HepG2 (cell line): Measurements from ENCODE around the gene ALPI. TPM values are rescaled to one million over a fixed set of nuclear protein-coding genes. Genes with fewer than 3 reads are reported as not detected.
"Not testable (repeated sequence)": the region's sequence is repeated elsewhere in the genome, so short reads cannot be mapped to it uniquely, and the experiment has no call there.

Experiments used
- ATAC-seq: fragments of 200-7000 bp; cut with Tn5 transposase; 3 replicates; pipeline ENCODE4 v1.9.1; 2020; ENCODE audit warnings: mild to moderate bottlenecking, moderate library complexity
- BruUV-seq: library from RNA; stranded (reverse); fragments of 400-500 nt; replicated peaks from 2 replicates; lab custom pipeline; 2021; lab: Mats Ljungman, UMichigan
- CTCF ChIA-PET: fragments of 300-600 bp; formaldehyde crosslinking; extraction: SDS; loops from one replicate; lab custom pipeline; 2021; ENCODE audit warnings: low total read pairs, inconsistent platforms, low intra/inter-chr PET ratio; lab: Yijun Ruan, JAX
- POLR2A ChIA-PET: fragments of 350-600 bp; sonication (Branson Sonifier 250); formaldehyde crosslinking; loops from one replicate; lab custom pipeline; 2020; ENCODE audit warnings: antibody characterized with exemption, inconsistent platforms; lab: Yijun Ruan, JAX
- DNase-seq: peaks from one replicate; pipeline ENCODE4 v3.0.0-alpha.2; 2015; ENCODE audit warnings: low spot score
- FAIRE-seq: peaks from 3 replicates; lab custom pipeline; 2011; peaks lifted over from hg19 to GRCh38; lab: Jason Lieb, UNC
- H2AFZ ChIP-seq: one replicate; pipeline ENCODE4 v1.6.1; 2011; ENCODE audit warnings: low read length, inconsistent platforms
- H3K27ac ChIP-seq: fragments of 300-600 bp; 3 replicates; pipeline ENCODE4 v1.8.0; 2011; ENCODE audit warnings: mixed run types, mild to moderate bottlenecking, mixed read lengths, low read length, inconsistent platforms; ENCODE audit not compliant: insufficient read depth; ENCODE audit errors: extremely low read length
- H3K27me3 ChIP-seq, 2 experiments: fragments of 200-600 bp in 1 of 2; 2 replicates in 1 of 2; 3 replicates in 1 of 2; pipeline versions ENCODE4 v1.6.0 to v1.8.0; 2011; ENCODE audit warnings: low read length in 2 of 2, mild to moderate bottlenecking in 2 of 2, moderate library complexity in 2 of 2, inconsistent platforms in 1 of 2; ENCODE audit not compliant: insufficient read depth in 2 of 2, control insufficient read depth in 1 of 2
- H3K36me3 ChIP-seq, 2 experiments: fragments of 200-600 bp in 1 of 2; replicated peaks in 1 of 2; 2 replicates in 1 of 2; 3 replicates in 1 of 2; pipeline versions ENCODE4 v1.5.1 to v1.8.0; 2011; ENCODE audit warnings: low read length in 2 of 2, inconsistent platforms in 1 of 2; ENCODE audit not compliant: insufficient read depth in 2 of 2, control insufficient read depth in 1 of 2
- H3K4me1 ChIP-seq: 2 replicates; pipeline ENCODE4 v1.5.1; 2012; ENCODE audit warnings: low read length, inconsistent platforms; ENCODE audit not compliant: insufficient read depth
- H3K4me2 ChIP-seq: 2 replicates; pipeline ENCODE4 v1.6.0; 2011; ENCODE audit warnings: low read depth, low read length, inconsistent platforms
- H3K4me3 ChIP-seq, 3 experiments: fragments of 200-600 bp in 1 of 3; sonication (generic), shearing (Covaris generic) in 1 of 3; replicated peaks in 1 of 3; 2 replicates each; pipeline ENCODE4 v1.5.1; 2011 to 2016; ENCODE audit warnings: low read length in 3 of 3, inconsistent platforms in 2 of 3, low read depth in 2 of 3, mild to moderate bottlenecking in 2 of 3, control low read depth in 1 of 3, mixed read lengths in 1 of 3; ENCODE audit not compliant: insufficient read depth in 1 of 3
- H3K79me2 ChIP-seq: one replicate; pipeline ENCODE4 v1.6.1; 2011; ENCODE audit warnings: low read length, inconsistent platforms; ENCODE audit not compliant: insufficient read depth
- H3K9ac ChIP-seq: 2 replicates; pipeline ENCODE4 v1.6.0; 2011; ENCODE audit warnings: mild to moderate bottlenecking, low read depth, low read length, inconsistent platforms; ENCODE audit not compliant: insufficient read depth
- H3K9me3 ChIP-seq: 2 replicates; pipeline ENCODE4 v1.5.1; 2012; ENCODE audit warnings: mild to moderate bottlenecking, low read length
- H4K20me1 ChIP-seq: 2 replicates; pipeline ENCODE4 v1.6.0; 2011; ENCODE audit warnings: inconsistent platforms, mild to moderate bottlenecking, low read length, moderate library complexity; ENCODE audit not compliant: insufficient read depth
- CAMTA2 ChIP-seq: sonication (generic); formaldehyde crosslinking; IDR thresholded peaks from 2 replicates; pipeline ENCODE4 v1.4.0; 2020; ENCODE audit warnings: mild to moderate bottlenecking, missing genetic modification reagents, borderline replicate concordance
- FOXA3 ChIP-seq: IDR thresholded peaks from 2 replicates; pipeline ENCODE4 v1.6.1; 2016; ENCODE audit warnings: missing genetic modification reagents, missing compliant biosample characterization
- HOXA3 ChIP-seq: sonication (generic); formaldehyde crosslinking; IDR thresholded peaks from 2 replicates; pipeline ENCODE4 v1.5.0; 2020; ENCODE audit warnings: missing genetic modification reagents
- ISL2 ChIP-seq: sonication (generic); formaldehyde crosslinking; IDR thresholded peaks from 2 replicates; pipeline ENCODE4 v1.5.0; 2020; ENCODE audit warnings: missing genetic modification reagents
- MED1 ChIP-seq: sonication (generic); formaldehyde crosslinking; IDR thresholded peaks from 2 replicates; pipeline ENCODE4 v1.4.0; 2020; ENCODE audit warnings: missing genetic modification reagents
- MTF1 ChIP-seq: sonication (generic); formaldehyde crosslinking; IDR thresholded peaks from 2 replicates; pipeline ENCODE4 v1.5.0; 2020; ENCODE audit warnings: missing genetic modification reagents
- NR2C2 ChIP-seq: sonication (generic); formaldehyde crosslinking; IDR thresholded peaks from 2 replicates; pipeline ENCODE4 v1.4.0; 2020; ENCODE audit warnings: missing genetic modification reagents, mild to moderate bottlenecking, moderate library complexity, borderline replicate concordance
- RARA ChIP-seq: IDR thresholded peaks from 2 replicates; pipeline ENCODE4 v1.6.1; 2016; ENCODE audit warnings: missing genetic modification reagents, missing compliant biosample characterization
- SALL1 ChIP-seq: sonication (generic); formaldehyde crosslinking; IDR thresholded peaks from 2 replicates; pipeline ENCODE4 v1.8.0; 2022; ENCODE audit warnings: mild to moderate bottlenecking, missing genetic modification reagents
- SAP130 ChIP-seq: IDR thresholded peaks from 2 replicates; pipeline ENCODE4 v1.6.1; 2016; ENCODE audit warnings: low read depth
- ZNF292 ChIP-seq: sonication (generic); formaldehyde crosslinking; IDR thresholded peaks from 2 replicates; pipeline ENCODE4 v1.8.1; 2022; ENCODE audit warnings: mild to moderate bottlenecking, low read depth, missing genetic modification reagents, borderline replicate concordance
- WGBS: methylation state at CpG from one replicate; pipeline ENCODE4 v1.1.6; 2017; ENCODE audit warnings: low lambda C conversion rate; 5-methylcytosine and 5-hydroxymethylcytosine counted together
- in situ Hi-C: cut with HindIII; loops from 2 replicates; pipeline ENCODE4 v1.10.0; 2017; ENCODE audit warnings: low pct_unique_long_range_greater_than_20kb; ENCODE audit not compliant: extremely low pct_ligation_motif_present
- intact Hi-C: fragments of 100-400 bp; cut with micrococcal nuclease; formaldehyde crosslinking; loops from one replicate; pipeline ENCODE4 v1.10.0; 2022; ENCODE audit not compliant: unreplicated experiment
- polyA plus RNA-seq, 8 experiments: library from polyadenylated mRNA; depleted of rRNA in 3 of 8; stranded (reverse) in 7 of 8; unstranded in 1 of 8; fragments of >200 nt; fragmentation: Illumina TruSeq in 4 of 8; extraction: Trizol in 4 of 8; gene quantifications; 2 replicates each; pipeline versions ENCODE4 v1.2.1 to v1.2.3, GENCODE V29; 2011 to 2016; ENCODE audit warnings: low read depth in 4 of 8, missing spikeins in 1 of 8, mixed read lengths in 1 of 8; ENCODE audit not compliant: insufficient read depth in 1 of 8
- total RNA-seq, 5 experiments: library from RNA; depleted of rRNA; stranded (reverse); fragments of >200 nt; fragmentation: Illumina TruSeq; extraction: Trizol; gene quantifications; 2 replicates each; pipeline ENCODE4 v1.2.3, GENCODE V29; 2016; ENCODE audit warnings: low read depth in 1 of 5
- TF ChIP-seq, protein P1 (sequence below): sonication (generic); formaldehyde crosslinking; IDR thresholded peaks from 2 replicates; pipeline ENCODE4 v1.4.0; 2020; ENCODE audit warnings: mild to moderate bottlenecking, missing genetic modification reagents
- TF ChIP-seq, protein P2 (sequence below): sonication (generic); formaldehyde crosslinking; IDR thresholded peaks from 2 replicates; pipeline ENCODE4 v1.8.1; 2023; ENCODE audit warnings: mild to moderate bottlenecking, inconsistent platforms, moderate library complexity, missing genetic modification reagents, borderline replicate concordance

ALPI gene
- total and polyA plus RNA-seq, 2 of the 13 experiments (the other 11 are each of a cell fraction or from before 2014, with no cell fraction given), result not detected

DNA sequence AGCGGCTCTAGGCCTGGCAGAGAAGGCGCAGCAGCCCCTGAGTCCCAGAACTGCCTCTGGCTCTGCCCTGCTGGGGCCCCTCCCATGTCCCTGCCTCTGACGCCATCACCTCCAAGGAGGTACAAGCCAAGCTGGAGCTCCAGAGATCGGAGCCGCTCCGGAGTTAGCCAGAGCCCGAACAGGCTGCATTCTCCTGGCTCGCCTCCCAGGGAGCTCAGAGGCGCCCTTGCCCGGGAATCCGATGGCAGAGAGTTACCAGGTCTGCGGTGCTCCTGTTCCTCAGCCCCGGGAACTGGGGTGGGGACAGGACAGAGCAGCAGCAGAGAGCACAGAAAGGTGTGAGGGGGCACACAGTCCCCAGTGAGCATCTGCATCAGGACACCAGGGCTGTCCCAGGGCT is 12.9 kb upstream of the ALPI start:
- H2AFZ ChIP-seq, intact Hi-C loops, H3K9me3 ChIP-seq, H3K4me3 ChIP-seq, H3K36me3 ChIP-seq, H4K20me1 ChIP-seq, H3K79me2 ChIP-seq, CTCF ChIA-PET, BruUV-seq, H3K4me2 ChIP-seq, FAIRE-seq, H3K27ac ChIP-seq, POLR2A ChIA-PET, DNase-seq, H3K9ac ChIP-seq, ATAC-seq: not testable (repeated sequence)
- in situ Hi-C loops, result loop anchor here (5.0 kb wide), 1 partner anchor 536 kb away; no protein-coding TSS in a partner anchor
- Histone ChIP-seq H3K4me1 (peaks cover 26% of the 10 kb centered on the region), H3K27me3 (peaks cover 9 to 22% of the 10 kb centered on the region in 2 experiments; a peak in 4 of 5 replicates)
- 30% methylated on average over 2 of the region's 13 CpGs for WGBS

DNA sequence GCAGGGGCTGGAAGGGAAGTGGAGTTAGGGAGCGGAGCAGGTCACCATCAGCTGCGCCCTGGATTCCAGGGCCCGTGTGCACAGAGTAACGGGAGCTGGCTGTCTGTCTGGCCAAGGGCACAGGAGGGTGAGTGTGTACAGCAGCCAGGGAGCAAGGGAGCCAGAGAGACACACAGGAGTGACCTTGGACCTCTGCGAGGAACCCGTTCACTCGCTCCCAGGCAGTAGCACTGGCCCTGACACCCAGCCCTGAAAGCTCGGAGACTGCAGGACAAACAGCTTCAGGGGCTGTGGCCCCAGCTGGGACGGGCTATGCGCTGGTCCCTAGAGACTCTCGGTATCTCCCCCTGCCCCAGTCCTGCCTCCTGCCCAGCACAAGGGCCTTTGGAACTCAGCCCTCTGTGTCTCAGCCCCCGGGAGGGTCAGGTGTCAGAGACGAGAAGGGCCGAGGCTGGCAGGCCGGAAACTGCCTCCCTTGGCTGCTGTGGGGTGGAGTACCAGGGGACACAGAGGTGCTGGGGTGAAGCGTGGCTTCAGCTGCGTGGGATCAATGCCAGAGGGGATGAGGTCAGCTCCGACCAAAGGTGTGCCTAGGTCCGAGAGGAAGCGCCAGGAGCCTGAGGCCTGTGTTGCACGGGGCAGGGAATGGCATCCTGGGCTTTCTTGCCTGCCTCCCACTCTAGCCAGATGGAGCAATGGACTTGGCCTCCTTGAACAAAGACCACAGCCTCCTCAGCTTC is 12.1 kb upstream of the ALPI start:
- BruUV-seq, H3K27ac ChIP-seq, H2AFZ ChIP-seq, H4K20me1 ChIP-seq, H3K36me3 ChIP-seq, H3K9me3 ChIP-seq, intact Hi-C loops, H3K79me2 ChIP-seq, CTCF ChIA-PET, POLR2A ChIA-PET: not testable (repeated sequence)
- Histone ChIP-seq H3K4me2 (peak overlapping the region; percentile 97), H3K27me3 (peaks cover 6 to 21% of the 10 kb centered on the region in 2 experiments; a peak in 4 of 5 replicates), H3K4me3 (peak overlapping the region; percentile 8 to 73 (median 18)), H3K4me1 (peaks cover 28% of the 10 kb centered on the region), H3K9ac (peak overlapping the region; percentile 37)
- DNase-seq, result peak; percentile 51
- FAIRE-seq, result peak; percentile 100
- WGBS, result 4% methylated on average over 9 of the region's 21 CpGs
- ATAC-seq, result peak; percentile 72
- in situ Hi-C loops, result loop anchor here (5.0 kb wide), 1 partner anchor 537 kb away; no protein-coding TSS in a partner anchor
- TF ChIP-seq NR2C2 (CRISPR knock-in tag), result 0 out of 2 replicates have a peak, but pooled peaks have one; percentile 10
- 0 out of 2 replicates have a peak, but pooled peaks have one; percentile 14 for TF ChIP-seq ISL2 (CRISPR knock-in tag)
- TF ChIP-seq, protein P1, sequence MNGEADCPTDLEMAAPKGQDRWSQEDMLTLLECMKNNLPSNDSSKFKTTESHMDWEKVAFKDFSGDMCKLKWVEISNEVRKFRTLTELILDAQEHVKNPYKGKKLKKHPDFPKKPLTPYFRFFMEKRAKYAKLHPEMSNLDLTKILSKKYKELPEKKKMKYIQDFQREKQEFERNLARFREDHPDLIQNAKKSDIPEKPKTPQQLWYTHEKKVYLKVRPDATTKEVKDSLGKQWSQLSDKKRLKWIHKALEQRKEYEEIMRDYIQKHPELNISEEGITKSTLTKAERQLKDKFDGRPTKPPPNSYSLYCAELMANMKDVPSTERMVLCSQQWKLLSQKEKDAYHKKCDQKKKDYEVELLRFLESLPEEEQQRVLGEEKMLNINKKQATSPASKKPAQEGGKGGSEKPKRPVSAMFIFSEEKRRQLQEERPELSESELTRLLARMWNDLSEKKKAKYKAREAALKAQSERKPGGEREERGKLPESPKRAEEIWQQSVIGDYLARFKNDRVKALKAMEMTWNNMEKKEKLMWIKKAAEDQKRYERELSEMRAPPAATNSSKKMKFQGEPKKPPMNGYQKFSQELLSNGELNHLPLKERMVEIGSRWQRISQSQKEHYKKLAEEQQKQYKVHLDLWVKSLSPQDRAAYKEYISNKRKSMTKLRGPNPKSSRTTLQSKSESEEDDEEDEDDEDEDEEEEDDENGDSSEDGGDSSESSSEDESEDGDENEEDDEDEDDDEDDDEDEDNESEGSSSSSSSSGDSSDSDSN (CRISPR knock-in tag), result peak; percentile 56
- 0 out of 2 replicates have a peak, but pooled peaks have one; percentile 23 for TF ChIP-seq SAP130 (CRISPR knock-in tag)
- TF ChIP-seq MTF1 (CRISPR knock-in tag), result peak; percentile 57; the same call in 1 of the 2 replicates
- peak; percentile 26; the same call in 1 of the 2 replicates for TF ChIP-seq HOXA3 (CRISPR knock-in tag)
- TF ChIP-seq, protein P2, sequence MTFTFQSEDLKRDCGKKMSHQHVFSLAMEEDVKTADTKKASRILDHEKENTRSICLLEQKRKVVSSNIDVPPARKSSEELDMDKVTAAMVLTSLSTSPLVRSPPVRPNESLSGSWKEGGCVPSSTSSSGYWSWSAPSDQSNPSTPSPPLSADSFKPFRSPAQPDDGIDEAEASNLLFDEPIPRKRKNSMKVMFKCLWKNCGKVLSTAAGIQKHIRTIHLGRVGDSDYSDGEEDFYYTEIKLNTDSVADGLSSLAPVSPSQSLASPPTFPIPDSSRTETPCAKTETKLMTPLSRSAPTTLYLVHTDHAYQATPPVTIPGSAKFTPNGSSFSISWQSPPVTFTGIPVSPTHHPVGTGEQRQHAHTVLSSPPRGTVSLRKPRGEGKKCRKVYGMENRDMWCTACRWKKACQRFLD (CRISPR knock-in tag), result 0 out of 2 replicates have a peak, but pooled peaks have one; percentile 35
- peak; percentile 18; the same call in 1 of the 2 replicates for TF ChIP-seq RARA (CRISPR knock-in tag)
- TF ChIP-seq CAMTA2, result peak; percentile 67; the same call in 1 of the 2 replicates
- TF ChIP-seq MED1 (CRISPR knock-in tag), result 0 out of 2 replicates have a peak, but pooled peaks have one; percentile 13
- peak; percentile 9; the same call in 1 of the 2 replicates for TF ChIP-seq FOXA3 (CRISPR knock-in tag)
- TF ChIP-seq ZNF292 (CRISPR knock-in tag), result peak; percentile 60; the same call in 1 of the 2 replicates
- TF ChIP-seq SALL1 (CRISPR knock-in tag), result peak; percentile 14; the same call in 1 of the 2 replicates
